Measurements from ENCODE around the gene TMX2. TPM values are rescaled to one million over a fixed set of nuclear protein-coding genes. Genes with fewer than 3 reads are reported as not detected.
"Not testable (repeated sequence)": the region's sequence is repeated elsewhere in the genome, so short reads cannot be mapped to it uniquely, and the experiment has no call there.

The TMX2 gene
- 100 to 1,000 TPM; 117 to 119 (median 118) TPM for polyA plus RNA-seq (ENCODE audit: insufficient read length in 3 of 3)

GRCh38 chr11:57712256-57713150 is at the start of gene TMX2:
Gene TMX2, plus strand, starts transcription at chr11:57712593. Its CDS starts 26 bp downstream, at chr11:57712619.
- peak; percentile 97 to 99 (median 98) for DNase-seq (ENCODE audit: low read depth in 3 of 3, low spot score in 2 of 3)

- no peak for DNase-seq (ENCODE audit: low read depth in 3 of 3, low spot score in 2 of 3)
Measured at GRCh38 chr11:57662893-57663292, 49.5 kb upstream of the TMX2 start.

DNA sequence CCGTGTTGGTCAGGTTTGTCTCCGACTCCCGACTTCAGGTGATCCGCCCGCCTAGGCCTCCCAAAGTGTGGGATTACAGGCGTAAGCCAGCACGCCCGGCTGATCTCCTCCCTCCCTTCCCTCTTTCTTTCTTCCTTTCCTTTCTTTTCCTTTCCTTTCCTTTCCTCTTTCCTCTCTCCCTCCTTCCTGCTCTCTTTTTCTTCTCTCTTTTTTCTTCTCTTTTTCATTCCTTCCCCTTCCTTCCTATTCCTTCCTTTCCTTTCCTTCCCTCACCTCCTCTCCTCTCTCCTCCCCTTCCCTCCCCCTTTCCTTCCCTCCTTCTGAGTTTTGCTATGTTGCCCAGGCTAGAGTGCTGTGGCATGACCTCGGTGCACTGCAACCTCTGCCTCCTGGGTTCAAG is 48.4 kb upstream of the TMX2 start:
- no peak for DNase-seq (ENCODE audit: low read depth in 3 of 3, low spot score in 2 of 3)

DNA sequence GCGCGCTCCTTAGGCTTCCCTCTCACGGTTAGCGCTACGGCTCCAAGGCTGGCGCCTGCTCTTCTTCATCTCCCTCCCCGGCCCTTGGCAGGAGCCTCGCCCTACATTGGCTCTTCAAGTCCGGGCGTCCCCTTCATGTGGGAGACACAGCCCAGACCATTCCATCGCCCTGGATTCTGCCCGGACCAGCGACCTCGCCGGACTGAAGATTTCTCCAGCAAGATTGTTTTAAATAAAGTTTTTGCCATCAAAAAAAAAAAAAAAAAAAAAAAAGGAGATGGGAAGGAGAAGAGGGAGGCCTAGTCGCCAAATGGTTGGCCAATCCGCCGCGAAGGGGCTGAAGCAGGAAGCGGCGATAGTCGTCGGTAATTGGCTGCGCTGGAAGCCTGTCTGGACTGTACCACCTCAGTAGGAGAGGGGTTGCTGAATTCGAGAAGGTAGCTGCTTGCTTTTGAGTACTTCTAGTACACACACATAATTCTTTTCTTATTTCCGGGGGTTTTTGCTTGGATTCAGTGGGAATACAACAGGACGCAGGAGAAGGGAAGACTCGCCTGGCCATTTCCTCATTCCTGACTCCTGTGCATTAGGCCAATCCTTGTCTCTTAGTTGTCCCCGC is 45.2 kb upstream of the TMX2 start:
- peak; percentile 94 to 99 (median 97) for DNase-seq (ENCODE audit: low read depth in 3 of 3, low spot score in 2 of 3)

DNA sequence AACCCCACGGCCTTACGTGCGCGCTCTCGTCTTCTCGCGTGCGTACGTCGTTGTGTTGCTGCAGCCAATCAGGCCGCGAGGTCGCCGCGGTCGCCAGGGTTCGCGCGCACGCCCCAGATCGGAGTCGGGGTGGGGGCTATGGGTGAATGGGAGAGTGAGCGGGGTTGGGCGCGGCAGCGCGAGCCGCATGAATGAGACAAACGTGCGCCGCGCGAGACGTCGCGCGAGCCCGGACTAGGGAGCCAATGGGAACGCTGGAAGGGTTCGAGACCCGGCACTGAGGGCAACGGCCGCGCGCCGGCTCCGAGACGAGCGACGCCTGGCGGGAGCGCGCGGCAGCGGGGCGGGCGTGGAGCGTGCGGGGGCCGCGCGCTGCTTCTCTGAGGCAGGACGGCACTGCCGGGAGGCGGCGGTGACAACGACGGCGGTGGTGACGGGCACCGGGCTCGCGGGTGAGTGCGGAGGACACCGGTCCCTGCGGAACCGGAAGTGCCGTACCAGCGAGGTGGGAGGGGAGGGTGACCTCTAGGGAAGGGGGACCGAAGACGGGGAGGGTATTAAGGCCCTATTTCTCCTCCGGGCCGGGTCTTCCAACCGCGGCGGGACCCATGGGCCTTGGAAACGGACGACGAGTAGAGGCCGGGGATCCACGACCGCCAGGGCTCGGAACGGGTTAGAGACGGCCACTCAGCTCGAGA is 44.5 kb upstream of the TMX2 start, which contains the start of gene ZDHHC5:
Gene ZDHHC5 (plus strand): TSS at position 379 of the 698 bp plus-strand sequence. CDS start 4,977 bp downstream, outside the sequence.
- peak in 1 of 3 donors; percentile 96 for DNase-seq (ENCODE audit: low read depth in 3 of 3, low spot score in 2 of 3)

GRCh38 chr11:57668434-57668782 is 44.0 kb upstream of the TMX2 start:
- no peak for DNase-seq (ENCODE audit: low read depth in 3 of 3, low spot score in 2 of 3)

DNA sequence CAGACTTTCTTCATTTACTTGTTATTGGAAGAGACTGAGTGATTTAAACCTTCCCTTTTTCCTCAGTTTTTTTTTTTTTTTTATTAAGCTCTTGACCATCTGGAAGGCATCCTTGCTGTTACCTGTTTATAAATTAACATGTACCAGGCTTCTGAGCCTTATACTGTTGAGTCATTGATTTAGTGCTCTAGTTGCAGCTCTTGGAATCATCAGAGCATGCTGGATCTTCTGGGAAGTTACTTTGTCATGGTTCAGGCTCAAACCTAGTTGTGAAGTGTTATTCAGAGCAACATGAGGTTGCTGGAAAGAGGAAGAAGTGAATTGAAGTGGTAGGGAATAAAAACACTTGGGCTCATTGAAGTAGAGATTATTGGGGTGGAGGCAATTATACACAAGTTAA is 38.1 kb upstream of the TMX2 start:
- no peak for DNase-seq (ENCODE audit: low read depth in 3 of 3, low spot score in 2 of 3)

- DNase-seq (ENCODE audit: low read depth in 3 of 3, low spot score in 2 of 3), result no peak
Measured at GRCh38 chr11:57675176-57675941, 37.0 kb upstream of the TMX2 start.

DNA sequence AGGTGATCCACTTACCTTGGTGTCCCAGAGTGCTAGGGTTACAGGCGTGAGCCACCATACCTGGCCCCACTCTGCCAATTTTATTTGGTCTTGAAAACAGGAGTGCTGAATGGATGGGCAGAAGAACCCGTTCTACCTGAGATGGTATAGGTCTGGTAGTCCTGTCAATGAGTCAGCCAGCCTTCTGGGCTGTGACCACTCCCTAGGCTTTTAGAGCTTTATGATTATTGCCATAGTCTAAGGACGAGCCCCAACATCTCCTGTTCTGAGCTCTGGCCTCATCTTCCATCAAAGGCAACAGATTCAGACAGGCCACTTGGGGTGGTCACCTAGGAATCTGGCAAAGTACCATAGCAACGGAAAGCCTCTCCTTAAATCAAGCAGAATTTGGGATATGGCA is 33.0 kb upstream of the TMX2 start:
- DNase-seq (ENCODE audit: low read depth in 3 of 3, low spot score in 2 of 3), result no peak

DNA sequence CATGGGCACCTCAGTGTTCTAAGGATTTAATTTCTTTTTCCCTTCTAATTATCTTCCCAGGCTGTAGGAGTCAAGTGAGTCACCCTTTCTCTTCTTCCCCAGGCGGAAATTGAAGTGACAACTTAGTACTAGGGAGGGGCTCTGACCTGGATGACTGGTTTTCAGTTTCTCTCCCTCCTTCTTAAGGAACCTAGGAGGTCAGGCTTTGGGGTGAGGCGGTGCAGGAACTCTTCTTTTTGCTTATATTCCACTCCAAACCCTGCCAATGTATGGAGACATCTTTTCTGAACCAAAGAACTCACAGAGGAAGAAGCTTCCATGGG is 31.9 kb upstream of the TMX2 start:
- DNase-seq (ENCODE audit: low read depth in 3 of 3, low spot score in 2 of 3), result no peak

- no peak for DNase-seq (ENCODE audit: low read depth in 3 of 3, low spot score in 2 of 3)
Measured at GRCh38 chr11:57681168-57681567, 31.2 kb upstream of the TMX2 start.

DNA sequence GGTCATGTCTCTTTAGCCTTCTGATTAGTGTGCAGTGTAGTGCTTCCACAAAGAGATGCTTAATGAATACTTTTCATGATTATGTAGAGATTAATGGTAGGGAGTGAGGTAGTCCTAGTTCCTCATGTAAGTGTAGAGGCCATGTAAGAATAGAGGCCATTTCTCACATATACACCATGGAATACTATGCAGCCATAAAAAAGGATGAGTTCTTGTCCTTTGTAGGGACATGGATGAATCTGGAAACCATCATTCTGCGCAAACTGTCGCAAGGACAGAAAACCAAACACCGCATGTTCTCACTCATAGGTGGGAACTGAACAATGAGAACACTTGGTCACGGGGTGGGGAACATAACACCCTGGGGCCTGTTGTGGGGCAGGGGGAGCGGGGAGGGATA is 21.9 kb upstream of the TMX2 start:
- not testable (repeated sequence) for DNase-seq (ENCODE audit: low read depth in 3 of 3, low spot score in 2 of 3)

DNA sequence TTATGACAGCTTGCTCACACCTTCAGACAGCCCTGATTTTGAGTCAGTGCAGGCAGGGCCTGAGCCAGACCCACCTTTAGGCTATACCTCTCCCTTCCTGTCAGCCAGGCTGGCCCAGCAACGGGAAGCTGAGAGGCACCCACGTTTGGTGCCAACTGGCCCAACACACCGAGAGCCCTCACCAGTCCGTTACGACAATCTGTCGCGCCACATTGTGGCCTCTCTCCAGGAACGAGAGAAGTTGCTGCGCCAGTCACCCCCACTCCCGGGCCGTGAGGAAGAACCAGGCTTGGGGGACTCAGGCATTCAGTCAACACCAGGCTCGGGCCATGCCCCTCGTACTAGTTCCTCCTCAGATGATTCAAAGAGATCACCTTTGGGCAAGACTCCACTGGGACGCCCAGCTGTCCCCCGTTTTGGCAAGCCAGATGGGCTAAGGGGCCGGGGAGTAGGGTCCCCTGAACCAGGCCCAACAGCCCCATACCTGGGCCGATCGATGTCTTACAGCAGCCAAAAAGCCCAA is 13.5 kb upstream of the TMX2 start:
- DNase-seq (ENCODE audit: low read depth in 3 of 3, low spot score in 2 of 3), result no peak

GRCh38 chr11:57699813-57700212 is 12.6 kb upstream of the TMX2 start:
- no peak for DNase-seq (ENCODE audit: low read depth in 3 of 3, low spot score in 2 of 3)

GRCh38 chr11:57700425-57700824 is 12.0 kb upstream of the TMX2 start:
- no peak for DNase-seq (ENCODE audit: low read depth in 3 of 3, low spot score in 2 of 3)

GRCh38 chr11:57703341-57703740 is 9.1 kb upstream of the TMX2 start:
- DNase-seq (ENCODE audit: low read depth in 3 of 3, low spot score in 2 of 3), result no peak

DNA sequence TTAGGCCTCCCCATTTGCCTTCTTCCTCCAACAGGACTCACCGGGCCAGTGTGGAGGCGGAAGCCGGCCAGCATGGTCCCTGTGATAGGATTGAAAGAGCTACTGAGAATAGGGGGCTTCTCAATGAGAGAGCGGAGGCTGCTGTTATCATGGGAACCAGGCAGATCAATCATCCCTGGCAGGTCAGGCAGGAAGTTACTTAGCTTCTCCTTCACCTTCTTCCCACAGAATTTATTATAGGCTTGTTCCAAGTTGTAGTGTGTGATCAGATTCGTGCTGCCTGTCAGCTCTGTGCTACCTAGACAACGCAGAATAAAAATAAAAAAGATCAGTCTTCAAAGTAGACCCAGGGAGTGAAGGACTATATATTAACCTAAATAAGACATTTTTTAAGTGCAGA is 7.5 kb upstream of the TMX2 start:
- no peak for DNase-seq (ENCODE audit: low read depth in 3 of 3, low spot score in 2 of 3)

GRCh38 chr11:57705432-57705831 is 7.0 kb upstream of the TMX2 start:
- DNase-seq (ENCODE audit: low read depth in 3 of 3, low spot score in 2 of 3), result not testable (repeated sequence)

- DNase-seq (ENCODE audit: low read depth in 3 of 3, low spot score in 2 of 3), result no peak
Measured at GRCh38 chr11:57709802-57710367, 2.5 kb upstream of the TMX2 start.

All from right renal cortex interstitium (tissue), 3 donors.